HG02981 (cell line): ENCODE data around the gene PAH.

Source experiments
- ATAC-seq: cut with Tn5 transposase; IDR thresholded peaks from one replicate; pipeline ENCODE4 v1.9.1; 2021; ENCODE audit warnings: mild to moderate bottlenecking, moderate library complexity; ENCODE audit not compliant: unreplicated experiment

Gene PAH

DNA sequence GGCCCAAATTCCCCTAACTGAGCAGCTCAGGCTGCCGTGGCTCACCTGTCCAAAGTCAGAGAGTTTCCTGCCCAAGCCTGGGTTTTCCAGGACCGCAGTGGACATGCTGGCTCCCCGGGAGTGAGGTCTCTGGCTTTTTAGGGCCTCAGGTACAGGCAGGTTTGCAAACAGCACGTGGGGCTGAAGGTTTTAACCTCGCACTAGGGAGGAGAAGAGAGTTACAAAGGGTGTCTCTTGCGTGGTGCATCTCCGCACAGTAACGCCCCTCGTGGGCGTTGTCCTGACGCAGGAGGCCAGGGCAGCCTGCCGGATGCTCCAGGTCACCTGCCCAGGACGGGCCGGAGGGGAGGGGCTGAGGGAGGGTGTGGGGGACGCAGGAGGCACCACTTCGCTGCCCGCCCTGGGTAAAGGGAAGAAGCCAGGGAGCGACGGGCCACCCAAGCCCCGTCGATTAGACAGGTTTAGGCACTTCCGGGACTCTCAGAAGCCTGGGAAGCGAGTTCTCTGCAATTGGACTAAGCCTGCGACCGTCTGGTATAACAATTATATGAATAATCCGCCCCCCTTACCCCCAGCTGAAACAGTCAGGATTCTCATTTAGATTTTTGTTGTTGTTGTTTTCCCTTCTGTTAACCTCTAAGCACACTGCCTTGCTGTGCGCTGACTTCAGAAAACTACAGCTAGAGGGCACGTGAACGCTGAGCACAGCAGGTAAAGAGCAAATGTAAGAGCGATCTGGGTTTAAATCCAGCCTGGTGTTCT is at the start of gene PAH:
Gene PAH (minus strand): TSS at position 219 of the 762 bp plus-strand sequence. CDS start 114 bp downstream, at position 105.
- peak; percentile 65 for ATAC-seq

DNA sequence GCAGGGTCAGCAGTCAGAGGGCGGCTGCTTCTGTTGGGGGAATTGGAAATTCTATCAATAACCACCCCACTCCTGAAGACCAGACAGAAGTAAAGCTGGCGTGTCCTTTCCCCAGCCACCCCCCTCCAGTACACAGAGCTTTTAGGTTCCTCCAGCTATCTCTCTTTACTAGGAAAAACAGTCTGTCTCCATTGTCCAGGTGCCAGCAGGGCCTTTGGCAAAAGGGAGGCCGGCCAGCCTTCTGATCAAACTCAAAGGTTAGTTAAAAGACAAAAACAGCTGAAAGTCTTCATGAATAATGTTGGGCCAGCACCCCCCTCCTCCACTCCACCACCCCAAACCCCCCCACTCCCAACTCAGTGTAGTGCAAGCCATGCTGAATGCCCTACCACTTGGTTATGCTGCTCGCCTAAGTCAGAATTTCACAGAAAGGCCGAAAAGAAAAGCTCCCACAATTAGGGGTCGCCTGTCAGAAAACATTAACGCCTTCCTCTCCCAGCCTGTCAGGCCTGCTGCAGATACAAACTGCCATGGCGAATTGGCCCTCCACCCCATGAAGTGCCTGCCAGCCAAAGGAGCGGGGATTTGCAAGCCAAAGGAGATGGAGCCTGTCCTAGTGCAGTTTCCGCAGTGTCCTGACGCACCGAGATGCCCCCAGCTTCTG is 49.3 kb upstream of the PAH start:
- no peak for ATAC-seq

DNA sequence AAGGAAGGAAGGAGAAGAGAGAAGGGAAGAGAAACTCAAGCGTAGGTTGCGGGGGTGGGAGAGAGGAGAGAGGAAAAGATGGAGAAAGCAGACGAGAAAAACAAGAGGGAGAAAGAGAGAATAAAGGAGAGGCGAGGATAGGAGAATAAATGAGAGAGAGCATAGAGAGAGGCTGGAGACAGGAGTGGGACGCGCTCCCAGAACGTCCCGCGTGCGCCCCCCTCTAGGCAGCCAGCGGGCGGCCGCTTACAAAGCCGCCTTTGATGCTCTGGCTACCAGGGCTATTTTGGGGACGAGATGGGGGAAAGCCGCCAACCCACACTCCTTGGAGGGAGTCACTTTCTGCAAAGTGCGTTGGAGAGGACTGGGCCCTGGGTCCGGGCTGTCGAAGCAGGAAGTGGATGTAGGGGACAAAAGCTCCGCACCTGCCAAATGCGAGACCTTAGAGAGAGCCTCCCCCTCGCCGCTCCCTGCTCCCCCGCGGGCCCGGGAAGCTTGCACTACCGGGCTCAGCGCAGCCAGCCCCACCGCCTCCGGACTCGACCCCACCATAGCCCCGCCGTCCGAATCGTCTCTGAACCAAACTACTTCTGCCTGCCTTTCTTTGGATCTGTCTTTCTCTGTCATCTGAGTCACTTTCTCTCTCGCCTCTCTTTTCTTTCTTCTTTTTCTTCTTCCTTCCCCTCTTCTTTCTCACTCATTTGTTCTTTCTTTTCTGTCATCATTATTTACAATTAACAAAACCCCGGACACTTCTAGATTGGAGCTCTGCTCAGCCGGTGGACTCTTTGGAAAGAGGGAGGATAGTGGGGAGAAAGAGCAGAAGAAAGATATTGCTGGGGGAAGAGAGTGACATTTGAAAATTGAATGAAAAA is 48.5 kb upstream of the PAH start:
- no peak for ATAC-seq

DNA sequence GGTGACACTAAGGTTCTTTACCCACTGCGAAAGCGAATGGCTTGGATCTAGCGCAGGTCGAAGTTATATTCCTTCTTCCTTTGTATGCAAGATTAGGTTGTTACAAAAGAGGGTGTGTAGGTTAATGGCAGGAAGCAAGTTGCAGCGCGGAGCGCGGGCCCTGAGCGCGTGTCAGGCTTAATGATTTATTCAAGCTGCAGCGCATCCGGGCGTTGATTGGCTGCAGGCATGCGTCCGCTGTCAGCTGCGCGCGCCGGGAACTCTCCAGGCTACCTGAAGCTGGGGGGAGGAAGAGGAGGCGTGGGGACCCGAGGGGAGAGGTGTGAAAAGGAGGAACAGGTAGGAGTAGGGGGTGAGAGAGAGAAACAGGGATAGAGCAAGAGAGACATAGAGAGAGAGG is 47.8 kb upstream of the PAH start:
- peak; percentile 62 for ATAC-seq

DNA sequence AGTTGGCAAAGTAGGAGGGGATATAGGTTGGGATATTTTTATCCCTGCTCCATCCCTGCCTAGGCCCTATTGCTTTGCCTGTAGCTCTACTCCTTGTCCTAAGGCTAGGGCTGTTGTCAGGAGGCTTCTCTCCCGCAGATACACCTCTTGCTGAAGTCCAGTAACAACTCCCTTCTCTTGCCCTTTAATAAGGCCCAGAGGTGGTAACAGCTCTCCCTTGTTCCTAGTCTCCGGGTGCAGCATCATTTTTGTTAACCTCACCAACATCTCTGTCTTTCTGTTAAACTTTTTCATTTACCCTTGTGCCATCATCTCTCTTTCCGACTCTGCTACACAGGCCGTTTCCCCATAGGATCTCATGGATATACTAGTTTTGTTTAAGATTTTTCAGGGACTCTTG is 46.8 kb upstream of the PAH start:
- ATAC-seq = no peak

DNA sequence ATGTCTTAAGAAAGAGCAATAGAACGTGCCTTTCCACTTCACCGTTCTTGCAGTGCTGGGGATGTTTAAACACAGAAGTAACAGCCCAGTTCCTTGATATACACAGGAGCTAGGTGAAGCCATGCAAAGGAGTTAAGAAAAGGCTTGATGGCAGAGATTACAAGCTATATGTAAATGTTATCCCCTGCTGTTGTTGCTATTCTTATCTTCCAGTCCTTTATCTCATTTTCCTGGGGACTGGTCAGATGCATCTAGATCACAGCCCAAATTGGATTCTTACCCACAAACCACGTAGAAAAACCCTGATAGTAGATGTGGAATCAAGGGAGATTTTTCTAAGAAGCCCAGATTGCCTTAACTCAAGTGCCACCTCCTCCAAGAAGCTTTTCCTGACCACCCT is 45.9 kb upstream of the PAH start:
- ATAC-seq = no peak

DNA sequence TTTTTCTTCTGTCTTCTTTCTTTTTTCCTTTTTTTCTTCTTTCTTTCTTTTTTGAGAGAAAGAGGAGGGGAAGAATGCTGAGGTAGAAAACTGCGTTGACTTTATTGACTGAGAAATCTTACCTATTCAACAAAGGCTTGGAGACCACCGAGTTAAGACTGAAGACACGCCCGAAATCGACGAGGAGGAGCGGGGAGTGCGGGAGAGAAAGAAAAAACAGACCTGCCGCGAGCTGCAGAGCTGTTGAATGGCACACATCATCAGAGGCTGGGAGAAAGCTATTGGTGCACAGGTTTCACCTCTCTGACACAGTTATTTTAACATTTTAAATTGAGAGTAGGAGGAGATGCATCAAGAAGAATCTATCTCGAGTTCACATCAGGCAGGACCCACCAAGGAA is 45.5 kb upstream of the PAH start:
- no peak for ATAC-seq

DNA sequence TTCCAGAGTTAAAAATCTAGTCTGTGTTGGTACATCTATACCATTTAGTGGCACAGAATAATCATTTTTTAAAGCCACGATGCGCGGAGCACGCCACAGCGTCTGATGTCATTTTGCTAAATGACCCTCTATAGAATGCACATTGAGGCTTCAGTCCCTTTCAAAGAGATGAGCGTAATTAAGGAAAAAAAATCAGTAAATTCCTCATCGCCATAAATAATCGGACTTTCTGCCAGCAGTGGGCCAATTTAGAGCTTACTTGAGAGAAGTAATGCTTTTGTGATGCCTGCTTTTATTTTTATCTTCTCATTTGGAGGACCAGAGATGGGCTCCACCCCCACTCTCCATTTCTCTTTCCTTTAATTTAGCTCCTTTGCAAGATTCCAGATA is 44.4 kb upstream of the PAH start:
- no peak for ATAC-seq

DNA sequence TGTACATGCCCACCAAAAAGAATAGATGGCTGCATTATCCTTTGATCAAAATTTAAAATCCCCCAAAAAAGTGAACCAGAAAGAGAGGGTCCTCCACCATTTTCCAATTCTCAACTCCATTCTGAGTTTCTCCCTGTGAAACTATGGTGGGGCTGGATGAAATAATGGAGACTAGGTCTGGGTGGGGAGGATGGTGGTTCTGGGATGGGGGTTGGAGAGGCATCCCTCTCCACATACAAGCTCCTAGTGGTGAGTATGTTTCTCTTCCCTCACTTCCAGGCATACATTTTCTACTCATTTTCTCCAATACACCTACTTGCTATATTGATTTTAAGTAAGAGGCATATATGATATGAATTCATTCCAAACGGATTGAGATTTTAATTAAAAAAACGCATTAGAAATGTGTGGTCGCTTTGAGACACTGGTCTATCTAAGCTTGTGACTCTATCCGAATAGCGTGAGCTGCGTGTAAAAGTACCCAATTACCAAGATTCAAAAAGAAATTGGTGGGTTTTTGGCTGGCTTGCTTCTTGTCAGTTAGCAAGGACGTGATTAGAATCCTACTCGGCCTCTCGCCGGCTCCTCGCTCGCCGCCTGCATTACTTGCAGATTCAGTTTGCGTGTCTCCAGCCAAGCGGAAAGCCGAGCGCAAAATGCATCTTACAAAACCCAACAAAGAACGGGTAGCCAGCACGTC is 43.9 kb upstream of the PAH start:
- ATAC-seq = no peak

DNA sequence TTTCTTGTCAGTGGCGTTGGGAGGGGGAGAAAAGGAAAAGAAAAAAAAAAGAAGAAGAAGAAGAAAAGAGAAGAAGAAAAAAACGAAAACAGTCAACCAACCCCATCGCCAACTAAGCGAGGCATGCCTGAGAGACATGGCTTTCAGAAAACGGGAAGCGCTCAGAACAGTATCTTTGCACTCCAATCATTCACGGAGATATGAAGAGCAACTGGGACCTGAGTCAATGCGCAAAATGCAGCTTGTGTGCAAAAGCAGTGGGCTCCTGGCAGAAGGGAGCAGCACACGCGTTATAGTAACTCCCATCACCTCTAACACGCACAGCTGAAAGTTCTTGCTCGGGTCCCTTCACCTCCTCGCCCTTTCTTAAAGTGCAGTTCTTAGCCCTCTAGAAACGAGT is 42.3 kb upstream of the PAH start:
- no peak for ATAC-seq

DNA sequence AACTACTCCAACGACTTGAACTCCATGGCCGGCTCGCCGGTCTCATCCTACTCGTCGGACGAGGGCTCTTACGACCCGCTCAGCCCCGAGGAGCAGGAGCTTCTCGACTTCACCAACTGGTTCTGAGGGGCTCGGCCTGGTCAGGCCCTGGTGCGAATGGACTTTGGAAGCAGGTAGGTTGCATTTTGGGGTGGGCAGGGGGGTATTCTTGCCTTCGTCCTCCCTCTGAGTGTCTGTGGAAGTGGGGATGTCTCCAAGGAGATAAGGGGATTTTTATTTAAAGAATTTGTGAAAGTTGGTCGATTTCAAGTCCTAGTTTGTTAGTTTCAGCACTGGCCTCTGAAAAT is 41.8 kb upstream of the PAH start:
- ATAC-seq = no peak

DNA sequence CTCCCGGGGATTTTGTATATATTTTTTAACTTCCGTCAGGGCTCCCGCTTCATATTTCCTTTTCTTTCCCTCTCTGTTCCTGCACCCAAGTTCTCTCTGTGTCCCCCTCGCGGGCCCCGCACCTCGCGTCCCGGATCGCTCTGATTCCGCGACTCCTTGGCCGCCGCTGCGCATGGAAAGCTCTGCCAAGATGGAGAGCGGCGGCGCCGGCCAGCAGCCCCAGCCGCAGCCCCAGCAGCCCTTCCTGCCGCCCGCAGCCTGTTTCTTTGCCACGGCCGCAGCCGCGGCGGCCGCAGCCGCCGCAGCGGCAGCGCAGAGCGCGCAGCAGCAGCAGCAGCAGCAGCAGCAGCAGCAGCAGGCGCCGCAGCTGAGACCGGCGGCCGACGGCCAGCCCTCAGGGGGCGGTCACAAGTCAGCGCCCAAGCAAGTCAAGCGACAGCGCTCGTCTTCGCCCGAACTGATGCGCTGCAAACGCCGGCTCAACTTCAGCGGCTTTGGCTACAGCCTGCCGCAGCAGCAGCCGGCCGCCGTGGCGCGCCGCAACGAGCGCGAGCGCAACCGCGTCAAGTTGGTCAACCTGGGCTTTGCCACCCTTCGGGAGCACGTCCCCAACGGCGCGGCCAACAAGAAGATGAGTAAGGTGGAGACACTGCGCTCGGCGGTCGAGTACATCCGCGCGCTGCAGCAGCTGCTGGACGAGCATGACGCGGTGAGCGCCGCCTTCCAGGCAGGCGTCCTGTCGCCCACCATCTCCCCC is 41.2 kb upstream of the PAH start:
- ATAC-seq = peak; percentile 50

DNA sequence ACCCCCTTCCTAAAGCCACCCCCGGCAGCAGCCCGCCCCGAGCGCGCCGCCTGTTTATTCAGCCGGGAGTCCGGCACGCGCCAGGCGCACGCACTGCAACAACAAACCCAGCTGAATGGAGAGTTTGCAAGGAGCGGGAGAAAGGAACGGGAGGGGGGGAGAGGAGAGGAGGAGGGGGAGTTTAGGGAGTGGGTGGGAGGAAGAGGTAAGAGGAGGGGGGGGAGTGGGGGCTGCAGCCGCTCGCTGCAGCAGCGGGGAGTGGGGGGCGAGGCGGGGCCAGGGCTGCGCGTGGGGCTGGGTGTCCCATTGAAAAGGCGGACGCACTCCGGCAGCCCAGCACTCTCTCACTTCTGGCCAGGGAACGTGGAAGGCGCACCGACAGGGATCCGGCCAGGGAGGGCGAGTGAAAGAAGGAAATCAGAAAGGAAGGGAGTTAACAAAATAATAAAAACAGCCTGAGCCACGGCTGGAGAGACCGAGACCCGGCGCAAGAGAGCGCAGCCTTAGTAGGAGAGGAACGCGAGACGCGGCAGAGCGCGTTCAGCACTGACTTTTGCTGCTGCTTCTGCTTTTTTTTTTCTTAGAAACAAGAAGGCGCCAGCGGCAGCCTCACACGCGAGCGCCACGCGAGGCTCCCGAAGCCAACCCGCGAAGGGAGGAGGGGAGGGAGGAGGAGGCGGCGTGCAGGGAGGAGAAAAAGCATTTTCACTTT is 40.5 kb upstream of the PAH start, which contains the start of gene ASCL1:
Gene ASCL1 (plus strand): TSS at position 336 of the 712 bp plus-strand sequence. CDS start 571 bp downstream, outside the sequence.
- ATAC-seq = no peak

DNA sequence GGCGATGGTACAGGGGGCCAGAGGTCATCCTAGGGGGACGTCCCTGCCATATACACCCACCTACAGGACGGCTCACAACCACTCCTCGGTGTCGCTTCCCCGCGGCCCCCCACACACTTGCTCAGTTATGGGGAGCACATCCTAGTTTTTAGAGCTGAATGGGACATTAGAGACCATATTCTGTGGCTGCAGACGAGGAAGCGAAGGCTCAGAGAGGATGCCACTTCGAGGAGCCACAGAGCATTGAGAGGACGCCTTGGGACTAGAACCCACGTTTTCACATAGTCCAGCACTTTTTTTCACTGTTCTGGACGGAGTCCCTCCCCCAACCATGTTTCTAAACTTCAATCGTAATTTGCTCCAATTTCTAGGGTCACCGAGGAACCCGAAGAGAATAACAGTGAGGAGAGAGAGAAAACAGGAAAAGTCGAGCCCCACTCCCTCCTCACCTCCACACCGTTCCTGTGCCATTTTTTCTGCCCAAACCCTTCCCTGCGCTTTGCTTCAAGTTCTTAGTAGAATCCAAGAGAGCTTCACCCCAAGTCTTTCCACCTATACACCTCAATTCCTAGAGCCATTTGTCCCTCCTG is 39.8 kb upstream of the PAH start:
- ATAC-seq = no peak

DNA sequence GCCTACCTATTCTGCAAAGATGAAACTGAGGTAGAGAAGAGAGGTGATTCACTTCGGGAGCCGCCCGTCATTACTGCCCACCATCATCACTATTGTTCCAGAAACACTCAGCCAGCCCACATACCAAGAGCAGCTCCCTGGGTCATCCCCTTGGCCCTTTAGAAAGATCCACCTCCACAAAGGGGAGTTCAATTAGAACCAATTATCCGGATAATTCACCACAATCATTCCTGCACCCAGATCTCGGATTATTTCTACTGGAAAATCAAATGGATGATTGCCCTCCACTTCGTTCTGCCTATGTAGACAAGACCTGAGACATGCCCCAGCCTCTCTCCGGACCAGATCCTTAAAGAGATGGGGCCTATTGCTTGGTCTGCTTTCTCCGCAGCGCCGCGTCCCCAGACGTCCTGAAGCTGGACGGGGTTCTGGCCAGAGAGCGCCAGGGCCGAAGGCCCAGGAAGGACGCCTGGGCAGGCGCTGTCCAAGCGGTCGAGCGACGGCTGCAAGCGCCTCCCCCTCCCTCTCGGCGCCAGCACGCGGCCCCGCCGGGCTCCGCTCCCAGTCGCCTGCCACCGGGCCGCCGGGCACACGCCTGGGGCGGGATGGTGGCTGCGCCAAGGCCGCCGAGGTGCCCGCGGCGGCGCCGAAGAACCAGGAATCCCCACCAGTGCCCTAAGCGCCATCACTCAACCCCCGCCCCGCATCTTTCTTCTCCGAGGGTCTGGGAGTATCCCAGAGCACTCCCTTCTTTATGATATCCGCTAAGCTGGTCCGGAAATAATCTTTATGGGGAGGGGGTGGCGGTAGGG is 39.1 kb upstream of the PAH start:
- no peak for ATAC-seq

DNA sequence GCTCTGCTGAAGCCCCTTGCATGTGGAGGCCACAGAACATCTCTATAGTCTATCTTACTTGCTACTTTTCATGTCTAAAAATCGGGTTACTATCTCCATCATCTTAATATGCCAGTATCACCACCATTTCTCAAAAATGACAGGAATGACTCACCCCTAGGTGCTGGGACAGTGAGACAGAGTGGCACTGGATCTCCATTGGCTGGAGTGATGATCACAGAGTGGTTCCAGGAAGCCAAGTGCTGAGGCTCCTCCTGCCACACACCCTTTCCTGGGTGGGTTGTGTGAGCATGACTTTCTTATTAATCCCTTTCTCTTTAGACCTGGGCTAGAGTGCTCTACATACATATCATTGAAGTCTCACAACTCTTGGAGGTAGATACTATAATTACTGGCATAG is 37.1 kb upstream of the PAH start:
- no peak for ATAC-seq

DNA sequence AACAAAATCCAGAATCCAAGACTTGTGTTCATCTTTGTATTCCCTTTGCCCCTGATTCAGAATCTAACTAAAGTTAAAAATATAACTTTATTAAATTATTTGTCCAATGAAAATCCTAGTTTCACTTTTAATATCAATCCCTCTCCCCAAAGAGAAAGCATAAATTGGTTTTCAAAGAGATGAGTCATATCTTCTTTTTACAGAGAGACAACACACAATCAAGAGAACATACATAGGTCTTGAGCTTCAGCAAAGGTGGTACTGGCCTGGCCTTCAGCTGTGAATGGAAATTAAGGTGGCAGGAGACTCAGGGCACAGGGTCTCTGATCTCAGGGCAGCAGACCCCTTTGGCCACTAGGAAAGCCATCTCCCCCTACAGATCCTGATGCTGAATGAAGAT is 36.2 kb upstream of the PAH start:
- no peak for ATAC-seq

DNA sequence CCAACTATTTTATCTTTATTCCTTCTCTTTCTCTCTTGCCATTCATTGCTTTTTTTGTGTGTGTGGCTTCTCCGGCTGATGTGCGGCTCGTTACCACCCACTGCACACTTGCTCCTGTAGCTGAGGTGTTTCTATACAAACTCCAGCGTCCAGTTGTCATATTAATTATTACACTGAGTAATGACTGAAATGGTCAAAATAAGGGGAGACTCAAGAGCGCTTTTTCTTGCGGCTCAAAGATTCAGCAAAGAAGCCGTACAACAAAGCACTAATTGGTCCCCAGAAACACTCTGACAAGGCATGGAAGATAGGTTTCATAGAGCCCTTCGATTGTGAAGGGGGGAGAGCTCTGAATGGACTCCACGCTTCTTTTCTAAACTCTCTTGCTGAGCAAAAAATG is 34.8 kb upstream of the PAH start:
- no peak for ATAC-seq
